Neuronal stem cell (in vitro differentiated cells): ENCODE results near the gene GTF3C1.
A peak's percentile ranks its signal among the peaks of the same experiment; 100 is the strongest.

Experiments used
- DNase-seq: peaks from one replicate; pipeline ENCODE4 v3.0.0-alpha.2; 2013; ENCODE audit warnings: low spot score
- H2AFZ ChIP-seq: one replicate; pipeline ENCODE4 v1.6.1; 2013; ENCODE audit warnings: mild to moderate bottlenecking, low read length, inconsistent platforms
- H2AK5ac ChIP-seq: 2 replicates; pipeline ENCODE4 v1.6.1; 2013; ENCODE audit warnings: low read depth, mild to moderate bottlenecking, inconsistent platforms, low read length, moderate library complexity, mixed read lengths
- H2BK120ac ChIP-seq: 2 replicates; pipeline ENCODE4 v1.6.1; 2013; ENCODE audit warnings: low read depth, mild to moderate bottlenecking, inconsistent platforms, low read length, moderate library complexity, mixed read lengths
- H2BK12ac ChIP-seq: one replicate; pipeline ENCODE4 v1.6.1; 2013; ENCODE audit warnings: low read length, inconsistent platforms
- H2BK15ac ChIP-seq: 2 replicates; pipeline ENCODE4 v1.6.1; 2013; ENCODE audit warnings: mild to moderate bottlenecking, low read length, inconsistent platforms, mixed read lengths
- H2BK5ac ChIP-seq: one replicate; pipeline ENCODE4 v1.6.1; 2013; ENCODE audit warnings: inconsistent platforms, mild to moderate bottlenecking, low read length, moderate library complexity
- H3K14ac ChIP-seq: one replicate; pipeline ENCODE4 v1.6.1; 2013; ENCODE audit warnings: low read length, inconsistent platforms
- H3K18ac ChIP-seq: 2 replicates; pipeline ENCODE4 v1.6.1; 2013; ENCODE audit warnings: low read length, inconsistent platforms
- H3K23ac ChIP-seq: 2 replicates; pipeline ENCODE4 v1.6.1; 2013; ENCODE audit warnings: low read depth, mild to moderate bottlenecking, mixed read lengths, low read length, inconsistent platforms; ENCODE audit not compliant: poor library complexity
- H3K27ac ChIP-seq: replicated peaks from 3 replicates; pipeline ENCODE4 v1.5.1; 2013; ENCODE audit warnings: low read length, inconsistent platforms
- H3K27me3 ChIP-seq, 3 experiments: 2 replicates each; pipeline ENCODE4 v1.6.1; 2013; ENCODE audit warnings: low read length in 3 of 3, mild to moderate bottlenecking in 2 of 3, inconsistent platforms in 1 of 3, low read depth in 1 of 3, mixed read lengths in 1 of 3, moderate library complexity in 1 of 3; ENCODE audit not compliant: control insufficient read depth in 3 of 3, insufficient read depth in 3 of 3
- H3K36me3 ChIP-seq, 2 donors: replicated peaks in 1 of 2; 2 replicates each; pipeline ENCODE4 v1.6.1; 2013; ENCODE audit warnings: low read length in 2 of 2; ENCODE audit not compliant: control insufficient read depth in 2 of 2, insufficient read depth in 2 of 2
- H3K4ac ChIP-seq: 2 replicates; pipeline ENCODE4 v1.6.1; 2013; ENCODE audit warnings: inconsistent platforms, mild to moderate bottlenecking, low read length, moderate library complexity
- H3K4me1 ChIP-seq, 2 donors: 1 replicate in 1 of 2; 2 replicates in 1 of 2; pipeline ENCODE4 v1.6.1; 2013; ENCODE audit warnings: low read length in 2 of 2, low read depth in 1 of 2; ENCODE audit not compliant: control insufficient read depth in 2 of 2, insufficient read depth in 1 of 2
- H3K4me2 ChIP-seq: one replicate; pipeline ENCODE4 v1.6.1; 2013; ENCODE audit warnings: mild to moderate bottlenecking, low read length, inconsistent platforms; ENCODE audit not compliant: insufficient read depth, poor library complexity, severe bottlenecking
- H3K4me3 ChIP-seq, 2 donors: 2 replicates each; pipeline ENCODE4 v1.5.1; 2013; ENCODE audit warnings: low read length in 2 of 2, mild to moderate bottlenecking in 2 of 2, inconsistent platforms in 1 of 2, moderate library complexity in 1 of 2
- H3K79me1 ChIP-seq: one replicate; pipeline ENCODE4 v1.6.1; 2013; ENCODE audit warnings: low read depth, mild to moderate bottlenecking, inconsistent platforms, low read length, moderate library complexity
- H3K9ac ChIP-seq: one replicate; pipeline ENCODE4 v1.6.1; 2013; ENCODE audit warnings: mild to moderate bottlenecking, low read depth, low read length, inconsistent platforms; ENCODE audit not compliant: poor library complexity
- H3K9me3 ChIP-seq, 2 donors: replicated peaks in 1 of 2; 2 replicates each; pipeline versions ENCODE3 to v1.6.1; 2013; ENCODE audit warnings: low read length in 2 of 2, mild to moderate bottlenecking in 2 of 2, inconsistent platforms in 1 of 2, low read depth in 1 of 2, mixed read lengths in 1 of 2, moderate library complexity in 1 of 2; ENCODE audit not compliant: control insufficient read depth in 2 of 2, insufficient read depth in 1 of 2
- H4K8ac ChIP-seq: one replicate; pipeline ENCODE4 v1.6.1; 2013; ENCODE audit warnings: low read depth, mild to moderate bottlenecking, inconsistent platforms, low read length, moderate library complexity
- H4K91ac ChIP-seq: one replicate; pipeline ENCODE4 v1.6.1; 2013; ENCODE audit warnings: low read length, low read depth, mild to moderate bottlenecking, inconsistent platforms; ENCODE audit not compliant: poor library complexity
- WGBS, 2 donors: extraction: QIAGEN DNeasy Blood & Tissue Kit; methylation state at CpG; one replicate each; pipeline ENCODE4 v1.1.7; 2013; ENCODE audit warnings: missing lambda C conversion rate in 2 of 2, mixed read lengths in 1 of 2; ENCODE audit not compliant: insufficient read length in 2 of 2, insufficient replicate concordance in 1 of 2; ENCODE audit errors: extremely low coverage in 2 of 2; 5-methylcytosine and 5-hydroxymethylcytosine counted together

The GTF3C1 gene

GRCh38 chr16:27485811-27486210 lies 63.9 kb downstream of the GTF3C1 start:
- Histone ChIP-seq H4K91ac (no peak overlapping the region), H2AK5ac (no peak overlapping the region), H3K27ac (no peak overlapping the region), H3K36me3 (peaks cover 74 to 99% of the 10 kb centered on the region in 2 donors), H3K18ac (no peak overlapping the region), H3K27me3 (no peaks in the 10 kb centered on the region), H3K4me2 (no peak overlapping the region), H3K9me3 (no peaks in the 10 kb centered on the region), H3K4me1 (no peaks in the 10 kb centered on the region), H3K9ac (no peak overlapping the region), H2BK12ac (no peak overlapping the region), H2BK15ac (no peak overlapping the region), H2BK120ac (no peak overlapping the region), H4K8ac (no peak overlapping the region), H2BK5ac (no peak overlapping the region), H3K23ac (no peak overlapping the region), H2AFZ (no peak overlapping the region), H3K4ac (no peak overlapping the region), H3K4me3 (no peak overlapping the region), H3K14ac (no peak overlapping the region), H3K79me1 (peaks cover 8% of the 10 kb centered on the region)
- no CpG with 5 or more reads among the region's 11 CpGs for WGBS, 2 donors
- DNase-seq: no peak

- peaks cover 72 to 99% of the 10 kb centered on the region in 2 donors for H3K36me3 ChIP-seq
Observed at GRCh38 chr16:27485126-27485525, 64.6 kb downstream of the GTF3C1 start.

GRCh38 chr16:27483624-27484023 lies 66.1 kb downstream of the GTF3C1 start:
- Histone ChIP-seq H3K79me1 (peaks cover 3% of the 10 kb centered on the region), H3K36me3 (peaks cover 59 to 98% of the 10 kb centered on the region in 2 donors), H3K4me2 (no peak overlapping the region)

More at GRCh38 chr16:27485126-27485525, 64.6 kb downstream of the GTF3C1 start:
- Histone ChIP-seq H3K4ac (no peak overlapping the region), H2BK120ac (no peak overlapping the region), H3K14ac (no peak overlapping the region), H3K79me1 (peaks cover 8% of the 10 kb centered on the region), H4K8ac (no peak overlapping the region), H3K4me3 (no peak overlapping the region), H2BK15ac (no peak overlapping the region), H2BK12ac (no peak overlapping the region), H2BK5ac (no peak overlapping the region), H3K4me2 (no peak overlapping the region), H3K18ac (no peak overlapping the region), H3K9me3 (no peaks in the 10 kb centered on the region), H2AFZ (no peak overlapping the region), H3K9ac (no peak overlapping the region), H4K91ac (no peak overlapping the region), H3K27me3 (no peaks in the 10 kb centered on the region), H3K4me1 (no peaks in the 10 kb centered on the region), H3K23ac (no peak overlapping the region), H3K27ac (no peak overlapping the region), H2AK5ac (no peak overlapping the region)
- no peak for DNase-seq
- WGBS, 2 donors: no CpG with 5 or more reads among the region's 9 CpGs

GRCh38 chr16:27483088-27483437 lies 66.7 kb downstream of the GTF3C1 start:
- H2AFZ ChIP-seq: no peak overlapping the region
- no peak overlapping the region for H3K9ac ChIP-seq
- H2AK5ac ChIP-seq: no peak overlapping the region
- no peak overlapping the region for H3K18ac ChIP-seq
- no peak overlapping the region for H3K4me3 ChIP-seq
- no peak for DNase-seq
- no peak overlapping the region for H3K4ac ChIP-seq
- no peak overlapping the region for H3K14ac ChIP-seq
- no peak overlapping the region for H3K23ac ChIP-seq
- H3K36me3 ChIP-seq: peaks cover 57 to 98% of the 10 kb centered on the region in 2 donors
- no peak overlapping the region for H2BK12ac ChIP-seq
- no peak overlapping the region for H3K27ac ChIP-seq
- no peak overlapping the region for H4K91ac ChIP-seq
- no peaks in the 10 kb centered on the region for H3K9me3 ChIP-seq
- no peak overlapping the region for H3K4me2 ChIP-seq
- no peaks in the 10 kb centered on the region for H3K27me3 ChIP-seq
- H4K8ac ChIP-seq: no peak overlapping the region
- no peak overlapping the region for H2BK15ac ChIP-seq
- H2BK5ac ChIP-seq: no peak overlapping the region
- H2BK120ac ChIP-seq: no peak overlapping the region
- H3K79me1 ChIP-seq: peaks cover 3% of the 10 kb centered on the region
- WGBS, 2 donors: no CpG with 5 or more reads among the region's 5 CpGs
- no peaks in the 10 kb centered on the region for H3K4me1 ChIP-seq

More at GRCh38 chr16:27483624-27484023, 66.1 kb downstream of the GTF3C1 start:
- Histone ChIP-seq H3K23ac (peak overlapping the region; percentile 10), H3K4me3 (no peak overlapping the region), H3K14ac (no peak overlapping the region), H3K4me1 (no peaks in the 10 kb centered on the region), H3K27me3 (no peaks in the 10 kb centered on the region), H3K27ac (no peak overlapping the region), H3K9ac (no peak overlapping the region), H2AK5ac (no peak overlapping the region), H2BK120ac (no peak overlapping the region), H4K91ac (no peak overlapping the region), H2BK15ac (no peak overlapping the region), H2AFZ (no peak overlapping the region), H2BK12ac (no peak overlapping the region), H3K4ac (no peak overlapping the region), H3K9me3 (no peaks in the 10 kb centered on the region), H3K18ac (no peak overlapping the region), H4K8ac (no peak overlapping the region), H2BK5ac (no peak overlapping the region)
- no peak for DNase-seq
- no CpG with 5 or more reads among the region's 5 CpGs for WGBS, 2 donors
